Endometrium (tissue), 2 donors: ENCODE data around the gene PTPRD.

Experiments
- FAIRE-seq: peaks from 2 replicates; lab custom pipeline; 2012; peaks lifted over from hg19 to GRCh38; lab: Jason Lieb, UNC
- donor health status: control.
- donor health status: control.

Gene PTPRD

GRCh38 chr9:8429157-8429556, 2183.6 kb downstream of the PTPRD start:
- no peak for FAIRE-seq

- FAIRE-seq = no peak
Measured at GRCh38 chr9:8428389-8428788, 2184.4 kb downstream of the PTPRD start.

GRCh38 chr9:8424786-8425410, 2187.9 kb downstream of the PTPRD start:
- FAIRE-seq = no peak

- FAIRE-seq = no peak
Measured at GRCh38 chr9:8420416-8420815, 2192.4 kb downstream of the PTPRD start.

GRCh38 chr9:8419596-8420275, 2193.1 kb downstream of the PTPRD start:
- FAIRE-seq = no peak

GRCh38 chr9:8417341-8417740, 2195.5 kb downstream of the PTPRD start:
- no peak for FAIRE-seq

GRCh38 chr9:8412327-8412726, 2200.5 kb downstream of the PTPRD start:
- FAIRE-seq = no peak

DNA sequence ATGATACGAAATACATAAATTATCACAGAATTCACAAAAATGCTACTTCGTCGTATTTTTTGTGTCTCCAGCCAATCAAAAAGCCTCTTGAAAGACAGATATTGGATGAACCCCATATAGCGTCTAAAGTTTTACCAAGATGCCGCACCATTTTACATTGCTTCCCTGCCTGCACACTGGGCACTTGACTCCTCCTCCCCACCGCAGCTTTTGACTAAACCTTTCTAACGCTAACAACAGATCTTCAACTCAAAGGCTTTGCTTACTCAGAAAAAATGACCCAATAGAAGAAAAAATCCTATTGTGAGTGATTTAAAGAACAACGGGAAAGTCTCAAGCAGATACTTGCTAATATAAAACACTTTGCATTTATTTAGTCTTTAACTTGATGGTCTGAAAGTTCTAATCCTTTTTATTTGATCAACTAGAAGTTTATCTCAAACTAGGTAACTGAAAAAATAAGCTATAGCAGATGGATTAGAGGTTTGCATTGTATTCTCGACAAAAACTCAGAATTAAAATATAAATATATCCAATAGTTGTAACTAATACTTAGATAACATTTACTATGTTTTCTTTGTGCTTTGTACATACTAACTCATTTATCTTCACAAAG, 2204.1 kb downstream of the PTPRD start:
- no peak for FAIRE-seq

- no peak for FAIRE-seq
Measured at GRCh38 chr9:8401961-8402705, 2210.7 kb downstream of the PTPRD start.

DNA sequence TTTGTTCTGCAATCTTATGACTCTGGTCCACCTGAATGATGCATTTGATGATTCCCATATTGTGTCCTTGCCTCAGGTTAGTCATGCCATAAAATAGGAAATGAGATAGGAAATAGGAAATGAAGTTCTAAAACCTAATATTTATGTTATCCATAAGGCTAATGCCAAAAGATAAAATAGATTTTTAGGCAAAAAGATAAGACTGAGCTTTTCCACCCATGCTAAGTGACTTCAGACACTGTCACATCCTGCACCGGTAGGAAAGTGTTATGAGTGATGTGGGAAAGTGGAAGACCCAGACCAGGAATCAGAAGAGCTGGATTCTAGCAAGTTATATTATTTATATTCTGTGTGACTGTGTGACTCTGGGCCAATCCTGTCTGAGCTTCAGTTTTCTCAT, 2212.4 kb downstream of the PTPRD start:
- FAIRE-seq = no peak

DNA sequence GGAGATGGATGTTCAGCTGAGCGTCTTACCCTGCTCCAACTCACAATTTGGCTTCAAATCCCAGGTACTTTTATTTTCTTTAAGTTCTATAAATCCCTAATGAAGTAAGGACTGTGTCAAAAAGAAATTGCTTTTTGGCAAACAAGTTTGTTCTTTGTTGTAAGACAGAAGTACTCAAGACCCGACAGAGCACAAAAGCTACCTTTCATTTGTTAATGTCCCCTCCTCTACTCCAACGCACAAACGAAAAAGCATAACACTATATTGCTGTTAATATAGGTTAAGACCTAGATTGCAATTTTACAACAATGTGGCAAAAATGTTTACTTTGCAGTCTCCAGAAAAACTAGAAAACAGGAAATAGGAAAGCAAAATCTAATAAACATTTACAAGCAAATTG, 2217.8 kb downstream of the PTPRD start:
- FAIRE-seq = no peak

DNA sequence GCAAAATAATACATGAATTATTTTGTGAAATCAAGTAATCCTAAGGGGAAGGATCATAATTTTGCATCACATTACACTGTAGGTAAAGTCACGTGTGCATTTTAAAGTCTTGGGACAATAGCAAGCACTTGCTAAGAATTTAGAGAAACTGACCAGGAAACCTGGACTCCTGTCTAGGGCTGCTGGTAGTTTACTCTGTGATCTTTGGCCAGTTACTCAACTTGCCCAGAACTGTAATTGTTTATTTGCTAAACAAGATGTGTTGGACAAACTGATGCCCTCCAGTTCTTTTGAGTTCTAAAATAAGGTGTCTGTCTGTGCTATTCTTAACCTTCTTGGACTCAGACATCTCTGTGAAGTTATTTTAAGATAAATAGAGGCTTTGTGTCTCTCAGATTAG, 2218.5 kb downstream of the PTPRD start:
- FAIRE-seq = no peak

GRCh38 chr9:8392866-8393265, 2219.9 kb downstream of the PTPRD start:
- no peak for FAIRE-seq

GRCh38 chr9:8391566-8391965, 2221.2 kb downstream of the PTPRD start:
- FAIRE-seq = no peak

GRCh38 chr9:8391132-8391531, 2221.7 kb downstream of the PTPRD start:
- no peak for FAIRE-seq

DNA sequence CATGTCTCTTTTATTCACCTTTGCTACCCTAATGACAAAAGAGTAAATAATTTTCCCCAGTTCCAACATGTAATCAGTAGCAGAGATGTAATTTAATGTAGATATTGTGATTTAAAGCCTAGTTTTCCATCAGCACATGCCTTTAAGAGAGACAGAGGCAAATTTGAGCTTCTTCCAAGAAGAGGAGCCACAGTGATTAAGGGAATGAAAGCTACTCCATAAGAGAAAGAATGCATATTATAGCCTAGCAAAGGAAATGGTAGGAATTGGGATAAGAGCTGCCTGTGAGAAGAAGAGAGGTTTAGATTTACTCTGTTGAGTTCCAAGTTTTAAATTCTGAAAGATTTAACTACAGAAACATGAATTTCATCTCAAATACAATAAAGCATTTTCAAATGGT, 2222.2 kb downstream of the PTPRD start:
- no peak for FAIRE-seq

DNA sequence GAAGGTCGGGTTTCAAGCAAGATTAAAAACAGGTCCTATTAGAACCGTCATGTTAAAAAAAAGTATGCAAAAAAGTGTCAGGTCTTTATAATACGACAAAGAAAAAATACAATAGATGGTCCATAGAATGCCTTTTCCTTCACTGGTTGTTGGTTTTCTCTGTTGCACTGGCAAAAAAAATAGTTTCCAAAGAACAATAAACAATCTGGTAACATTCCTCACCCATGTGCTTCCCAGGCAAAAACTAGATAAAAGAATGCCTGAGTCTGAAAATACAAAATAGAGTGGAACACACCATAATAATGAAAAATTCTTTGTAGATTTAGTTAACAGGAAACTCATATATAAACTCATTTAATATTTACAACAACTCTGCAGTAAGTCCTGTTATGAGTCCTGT, 2223.3 kb downstream of the PTPRD start:
- FAIRE-seq = no peak

GRCh38 chr9:8388132-8388531, 2224.7 kb downstream of the PTPRD start:
- no peak for FAIRE-seq

DNA sequence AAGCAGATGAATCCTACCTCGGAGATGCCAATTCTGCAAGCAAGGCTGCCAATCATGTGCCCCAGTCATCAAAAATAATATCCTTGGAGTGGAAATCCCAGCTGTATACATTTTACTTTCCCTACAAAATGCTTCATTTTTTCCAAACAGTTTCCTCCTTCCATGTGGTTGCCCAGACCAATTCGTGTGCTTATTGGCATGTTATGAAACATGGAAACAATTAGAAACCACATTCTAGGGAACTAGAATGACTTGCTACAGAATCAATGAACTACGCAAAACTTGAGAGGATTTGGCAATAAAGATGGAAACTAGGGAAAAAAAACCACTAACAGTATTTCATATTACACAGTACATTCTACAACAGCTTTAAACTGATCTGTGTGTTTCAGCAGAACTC, 2228.7 kb downstream of the PTPRD start:
- FAIRE-seq = no peak

- FAIRE-seq = no peak
Measured at GRCh38 chr9:8382777-8383527, 2229.8 kb downstream of the PTPRD start.

- no peak for FAIRE-seq
Measured at GRCh38 chr9:8382266-8382665, 2230.5 kb downstream of the PTPRD start.

DNA sequence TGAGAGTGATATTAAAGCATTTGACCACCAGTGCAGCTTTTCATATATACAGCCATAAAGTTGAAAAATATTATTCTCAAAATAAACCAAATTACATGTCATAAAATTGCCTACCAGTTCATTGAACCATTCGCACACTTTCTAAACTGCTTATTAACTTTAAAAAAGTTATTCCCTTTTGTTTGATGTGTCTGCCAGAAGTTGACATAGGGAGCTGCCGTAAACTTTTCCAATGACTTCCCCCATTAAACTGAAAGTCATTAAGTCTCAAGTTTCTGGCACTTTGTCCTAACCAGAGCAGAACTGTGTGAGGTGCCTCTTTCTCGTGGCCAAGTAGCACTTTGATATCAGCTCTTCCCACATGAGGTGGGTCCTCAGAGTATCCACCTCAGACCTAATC, 2231.2 kb downstream of the PTPRD start:
- no peak for FAIRE-seq
